Stimulated activated CD8-positive, alpha-beta memory T cell treated with anti-CD3 and anti-CD28 coated beads, Interleukin-15, amount 100 ng/mL, for 24 hours (primary cell): ENCODE data around the gene FBH1.
"Not testable (repeated sequence)": the region's sequence is repeated elsewhere in the genome, so short reads cannot be mapped to it uniquely, and the experiment has no call there.

ENCODE experiments used
- DNase-seq: peaks from one replicate; pipeline ENCODE4 v3.0.0-alpha.2; 2020; ENCODE audit warnings: low read depth

FBH1 gene

GRCh38 chr10:5904227-5904626 lies 14.2 kb downstream of the FBH1 start:
- no peak for DNase-seq

- no peak for DNase-seq
These were observed 15.9 kb downstream of the FBH1 start for GRCh38 chr10:5905854-5906507.

- DNase-seq, result no peak
These were observed 16.6 kb downstream of the FBH1 start for GRCh38 chr10:5906651-5907050.

- DNase-seq, result not testable (repeated sequence)
These were observed 18.6 kb downstream of the FBH1 start for GRCh38 chr10:5908676-5909075.

- no peak for DNase-seq
These were observed 20.5 kb downstream of the FBH1 start for GRCh38 chr10:5910323-5911100.

- no peak for DNase-seq
These were observed 21.6 kb downstream of the FBH1 start for GRCh38 chr10:5911670-5912069.

GRCh38 chr10:5913736-5914135 lies 23.7 kb downstream of the FBH1 start:
- no peak for DNase-seq

GRCh38 chr10:5915451-5915850 lies 25.4 kb downstream of the FBH1 start:
- no peak for DNase-seq

GRCh38 chr10:5917305-5917704 lies 27.3 kb downstream of the FBH1 start:
- no peak for DNase-seq

GRCh38 chr10:5918763-5919162 lies 28.7 kb downstream of the FBH1 start:
- DNase-seq, result no peak

- DNase-seq, result no peak
These were observed 29.5 kb downstream of the FBH1 start for GRCh38 chr10:5919568-5919967.

- no peak for DNase-seq
These were observed 31.7 kb downstream of the FBH1 start for GRCh38 chr10:5921746-5922145.

GRCh38 chr10:5924889-5925288 lies 34.8 kb downstream of the FBH1 start:
- DNase-seq, result no peak

- no peak for DNase-seq
These were observed 37.3 kb downstream of the FBH1 start for GRCh38 chr10:5927306-5927705.

GRCh38 chr10:5929442-5929841 lies 39.4 kb downstream of the FBH1 start:
- no peak for DNase-seq

GRCh38 chr10:5930272-5930671 lies 40.2 kb downstream of the FBH1 start:
- DNase-seq, result no peak

GRCh38 chr10:5932345-5932744 lies 42.3 kb downstream of the FBH1 start:
- no peak for DNase-seq

- no peak for DNase-seq
These were observed 44.0 kb downstream of the FBH1 start for GRCh38 chr10:5933909-5934546.

- DNase-seq, result no peak
These were observed 45.6 kb downstream of the FBH1 start for GRCh38 chr10:5935628-5936027.

GRCh38 chr10:5937016-5937415 lies 47.0 kb downstream of the FBH1 start:
- no peak for DNase-seq

- DNase-seq, result no peak
These were observed 48.2 kb downstream of the FBH1 start for GRCh38 chr10:5938291-5938690.

- DNase-seq, result no peak
These were observed 50.8 kb downstream of the FBH1 start for GRCh38 chr10:5940807-5941218.

- no peak for DNase-seq
These were observed 51.5 kb downstream of the FBH1 start for GRCh38 chr10:5941579-5941978.
